GM13977 (cell line): ENCODE measurements around the gene EML6.

Experiments
- DNase-seq: peaks from one replicate; pipeline ENCODE4 v3.0.0; 2012; ENCODE audit warnings: low spot score
- in situ Hi-C: fragments of 300-500 bp; cut with MboI; formaldehyde crosslinking; loops from one replicate; pipeline ENCODE4 v1.12.0; 2022; ENCODE audit warnings: low sequenced_read_pairs, low pct_unique_long_range_greater_than_20kb, mixed read lengths, inconsistent platforms; ENCODE audit not compliant: unreplicated experiment
- TF ChIP-seq, protein P1 (sequence below): IDR thresholded peaks from 2 replicates; pipeline ENCODE4 v1.5.1; 2012; ENCODE audit warnings: mild to moderate bottlenecking, control low read depth; ENCODE audit not compliant: insufficient read depth; ENCODE audit errors: extremely low read depth, missing control alignments

Gene EML6

DNA sequence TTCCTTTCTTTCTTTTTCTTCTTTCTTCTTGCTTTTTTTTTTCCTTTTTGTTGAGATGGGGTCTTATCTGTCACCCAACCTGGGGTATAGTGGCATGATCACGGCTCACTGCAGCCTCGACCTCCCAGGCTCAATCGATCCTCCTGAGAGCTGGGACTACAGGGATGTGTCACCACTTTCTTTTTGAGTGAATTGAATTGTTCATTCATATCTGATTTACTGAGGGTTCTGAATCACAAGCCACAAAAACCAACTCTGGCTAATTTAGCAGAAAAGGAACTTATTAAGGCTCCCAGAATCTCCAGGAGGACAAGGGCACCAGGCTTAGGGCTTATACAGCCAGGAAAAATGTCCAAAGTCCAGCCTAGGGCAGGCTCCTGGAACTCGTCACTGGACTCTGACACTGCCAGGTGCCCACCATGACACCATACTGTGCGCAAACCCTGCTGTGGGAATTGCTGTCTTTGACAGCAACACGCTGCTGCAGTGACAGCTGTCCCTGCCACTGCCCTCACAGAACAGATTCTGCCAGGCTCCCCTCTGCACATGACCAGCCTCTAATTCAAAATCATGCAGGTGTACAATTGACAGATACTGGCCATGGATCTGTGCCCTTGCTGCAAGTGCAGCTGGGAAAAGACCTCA is 42.9 kb upstream of the EML6 start:
- in situ Hi-C loops, result no loop called here
- TF ChIP-seq, protein P1, sequence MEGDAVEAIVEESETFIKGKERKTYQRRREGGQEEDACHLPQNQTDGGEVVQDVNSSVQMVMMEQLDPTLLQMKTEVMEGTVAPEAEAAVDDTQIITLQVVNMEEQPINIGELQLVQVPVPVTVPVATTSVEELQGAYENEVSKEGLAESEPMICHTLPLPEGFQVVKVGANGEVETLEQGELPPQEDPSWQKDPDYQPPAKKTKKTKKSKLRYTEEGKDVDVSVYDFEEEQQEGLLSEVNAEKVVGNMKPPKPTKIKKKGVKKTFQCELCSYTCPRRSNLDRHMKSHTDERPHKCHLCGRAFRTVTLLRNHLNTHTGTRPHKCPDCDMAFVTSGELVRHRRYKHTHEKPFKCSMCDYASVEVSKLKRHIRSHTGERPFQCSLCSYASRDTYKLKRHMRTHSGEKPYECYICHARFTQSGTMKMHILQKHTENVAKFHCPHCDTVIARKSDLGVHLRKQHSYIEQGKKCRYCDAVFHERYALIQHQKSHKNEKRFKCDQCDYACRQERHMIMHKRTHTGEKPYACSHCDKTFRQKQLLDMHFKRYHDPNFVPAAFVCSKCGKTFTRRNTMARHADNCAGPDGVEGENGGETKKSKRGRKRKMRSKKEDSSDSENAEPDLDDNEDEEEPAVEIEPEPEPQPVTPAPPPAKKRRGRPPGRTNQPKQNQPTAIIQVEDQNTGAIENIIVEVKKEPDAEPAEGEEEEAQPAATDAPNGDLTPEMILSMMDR, result no peak
- DNase-seq, result no peak

DNA sequence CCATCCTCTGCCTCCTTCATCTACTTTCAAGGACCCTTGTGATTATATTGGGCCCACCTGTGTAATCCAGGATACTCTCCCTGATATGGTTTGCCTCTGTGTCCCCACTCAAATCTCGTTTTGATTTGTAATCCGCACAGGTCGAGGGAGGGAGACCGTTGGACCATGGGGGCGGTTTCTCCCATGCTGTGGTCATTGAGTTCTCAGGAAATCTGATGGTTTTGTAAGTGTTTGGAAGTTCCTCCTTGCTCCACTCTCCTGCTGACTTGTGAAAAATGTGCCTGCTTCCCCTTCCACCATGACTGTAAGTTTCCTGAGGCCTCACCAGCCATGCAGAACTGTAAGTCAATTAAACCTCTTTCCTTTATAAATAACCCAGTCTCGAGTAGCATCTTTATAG is 42.0 kb upstream of the EML6 start:
- in situ Hi-C loops, result no loop called here
- no peak for DNase-seq
- TF ChIP-seq, protein P1, result no peak

DNA sequence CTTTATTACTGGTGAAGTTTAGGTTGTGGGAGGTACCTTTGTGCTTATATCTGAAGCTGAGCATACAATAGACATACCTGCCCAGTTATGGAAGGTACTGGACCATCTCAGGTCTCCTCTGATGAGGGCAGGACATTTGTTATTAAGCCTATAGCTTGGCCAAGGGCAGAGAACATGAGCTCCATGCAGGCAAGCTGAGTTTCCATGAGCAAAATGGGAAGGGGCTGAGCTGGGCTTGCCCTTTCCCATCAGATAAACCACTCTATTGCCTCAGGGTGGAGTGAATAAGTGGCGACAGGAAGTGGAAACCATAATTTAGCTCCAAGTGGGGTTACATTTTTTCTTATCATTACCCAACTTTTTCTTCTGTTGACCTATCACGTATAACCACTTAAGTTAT is 39.9 kb upstream of the EML6 start:
- in situ Hi-C loops, result no loop called here
- TF ChIP-seq, protein P1, result no peak
- no peak for DNase-seq

- DNase-seq, result no peak
- in situ Hi-C loops, result no loop called here
- TF ChIP-seq, protein P1, result no peak
Observed at GRCh38 chr2:54685263-54685775, 38.1 kb upstream of the EML6 start.

DNA sequence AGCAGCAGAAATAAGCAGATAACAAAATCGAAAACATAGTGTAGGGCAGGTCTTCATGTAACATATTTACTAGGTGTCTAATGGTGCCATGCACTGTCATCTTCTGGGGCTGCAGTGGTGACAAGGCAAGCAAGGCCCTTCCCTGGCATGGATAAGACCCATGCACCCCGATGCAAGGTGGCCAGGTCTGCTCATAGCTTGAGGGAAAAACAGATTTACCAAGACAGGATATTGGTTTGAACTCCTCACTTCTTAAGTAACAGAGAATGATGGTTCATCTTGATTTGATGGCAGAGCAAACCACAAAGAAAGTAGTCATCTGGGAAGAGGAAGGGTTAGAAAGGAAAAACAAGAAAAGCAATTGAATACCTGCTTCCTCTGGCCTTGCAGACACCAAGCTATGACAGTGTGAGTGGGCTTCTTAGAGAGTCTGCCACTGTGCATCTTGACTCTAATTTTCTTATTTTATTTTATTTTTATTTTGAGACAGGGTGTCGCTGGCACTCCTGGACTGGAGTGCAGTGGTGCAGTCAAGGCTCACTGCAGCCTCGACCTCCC is 35.8 kb upstream of the EML6 start:
- no peak for DNase-seq
- in situ Hi-C loops, result no loop called here
- TF ChIP-seq, protein P1, result no peak

GRCh38 chr2:54691445-54692135 is 31.9 kb upstream of the EML6 start:
- no peak for DNase-seq
- in situ Hi-C loops, result no loop called here
- TF ChIP-seq, protein P1, result no peak
